LNCaP clone FGC (cell line): ENCODE data around the gene NAALADL2.

Experiments
- DNase-seq: peaks from one replicate; pipeline ENCODE4 v3.0.0-alpha.2; 2011; ENCODE audit warnings: low read depth
- H3K4me3 ChIP-seq: 2 replicates; pipeline ENCODE4 v1.5.1; 2011; ENCODE audit warnings: mild to moderate bottlenecking, low read depth, low read length, control low read depth
- TF ChIP-seq, protein P1 (sequence below): IDR thresholded peaks from 2 replicates; pipeline ENCODE4 v1.5.1; 2012; ENCODE audit warnings: mild to moderate bottlenecking; ENCODE audit not compliant: control insufficient read depth, insufficient read depth; ENCODE audit errors: extremely low read depth

Gene NAALADL2

DNA sequence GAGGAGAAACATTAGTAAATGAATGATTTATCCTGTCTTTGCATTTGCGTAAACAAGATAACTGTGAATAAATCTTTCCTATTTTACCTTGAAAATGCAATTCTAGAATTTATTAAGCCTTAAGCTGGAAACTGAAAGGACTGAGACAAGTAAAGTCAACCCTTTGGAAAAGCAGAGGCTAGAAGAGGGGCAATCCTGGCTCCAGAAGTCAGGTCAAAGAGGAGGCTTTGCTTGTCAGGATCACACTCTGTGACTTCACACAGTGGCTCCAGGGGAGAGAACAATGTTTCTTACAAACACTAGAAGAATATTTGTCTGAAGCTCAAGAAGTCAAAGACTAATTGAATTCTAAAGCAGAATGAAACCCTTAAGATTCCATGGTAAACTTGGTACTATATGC is 530.4 kb downstream of the NAALADL2 start:
- TF ChIP-seq, protein P1, sequence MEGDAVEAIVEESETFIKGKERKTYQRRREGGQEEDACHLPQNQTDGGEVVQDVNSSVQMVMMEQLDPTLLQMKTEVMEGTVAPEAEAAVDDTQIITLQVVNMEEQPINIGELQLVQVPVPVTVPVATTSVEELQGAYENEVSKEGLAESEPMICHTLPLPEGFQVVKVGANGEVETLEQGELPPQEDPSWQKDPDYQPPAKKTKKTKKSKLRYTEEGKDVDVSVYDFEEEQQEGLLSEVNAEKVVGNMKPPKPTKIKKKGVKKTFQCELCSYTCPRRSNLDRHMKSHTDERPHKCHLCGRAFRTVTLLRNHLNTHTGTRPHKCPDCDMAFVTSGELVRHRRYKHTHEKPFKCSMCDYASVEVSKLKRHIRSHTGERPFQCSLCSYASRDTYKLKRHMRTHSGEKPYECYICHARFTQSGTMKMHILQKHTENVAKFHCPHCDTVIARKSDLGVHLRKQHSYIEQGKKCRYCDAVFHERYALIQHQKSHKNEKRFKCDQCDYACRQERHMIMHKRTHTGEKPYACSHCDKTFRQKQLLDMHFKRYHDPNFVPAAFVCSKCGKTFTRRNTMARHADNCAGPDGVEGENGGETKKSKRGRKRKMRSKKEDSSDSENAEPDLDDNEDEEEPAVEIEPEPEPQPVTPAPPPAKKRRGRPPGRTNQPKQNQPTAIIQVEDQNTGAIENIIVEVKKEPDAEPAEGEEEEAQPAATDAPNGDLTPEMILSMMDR: no peak
- H3K4me3 ChIP-seq: no peak overlapping the region
- DNase-seq: no peak

DNA sequence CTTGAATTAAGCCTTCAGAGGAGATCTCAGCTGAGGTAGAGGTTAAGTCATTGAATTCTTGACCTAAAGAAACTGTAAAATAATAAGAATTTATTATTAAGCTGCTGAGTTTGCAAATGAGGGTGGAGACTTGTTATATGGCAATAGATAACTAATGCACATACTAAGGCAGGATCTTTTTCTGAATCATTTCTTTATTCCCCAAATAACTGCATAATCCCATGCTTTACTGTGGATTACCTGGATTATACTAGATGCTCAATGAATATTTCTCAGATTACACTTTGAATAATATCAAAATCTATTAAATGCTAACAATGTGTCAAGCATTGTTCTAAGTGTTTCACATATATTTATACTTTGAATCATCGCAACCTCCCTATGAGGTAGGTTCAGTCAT is 532.5 kb downstream of the NAALADL2 start:
- DNase-seq: no peak
- TF ChIP-seq, protein P1: no peak
- no peak overlapping the region for H3K4me3 ChIP-seq

DNA sequence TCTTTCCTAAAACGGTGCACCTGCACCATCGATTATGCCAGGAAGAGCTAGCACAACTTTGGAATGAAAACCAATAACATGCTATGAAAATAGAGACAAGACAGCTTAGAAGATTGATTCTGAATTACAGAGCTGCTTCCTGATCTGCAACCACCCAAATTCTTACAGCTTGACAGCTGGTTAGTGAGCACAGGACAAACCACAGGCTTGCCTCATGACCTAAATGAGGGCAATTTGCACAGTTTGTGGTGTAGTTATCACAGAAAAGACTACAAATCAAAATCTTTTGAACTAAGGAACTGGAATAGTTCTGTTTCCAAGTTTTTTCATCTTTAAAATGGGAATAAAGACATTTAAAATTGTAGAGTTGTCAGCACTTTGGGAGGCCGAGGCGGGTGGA is 533.5 kb downstream of the NAALADL2 start:
- TF ChIP-seq, protein P1: no peak
- H3K4me3 ChIP-seq: no peak overlapping the region
- DNase-seq: no peak

DNA sequence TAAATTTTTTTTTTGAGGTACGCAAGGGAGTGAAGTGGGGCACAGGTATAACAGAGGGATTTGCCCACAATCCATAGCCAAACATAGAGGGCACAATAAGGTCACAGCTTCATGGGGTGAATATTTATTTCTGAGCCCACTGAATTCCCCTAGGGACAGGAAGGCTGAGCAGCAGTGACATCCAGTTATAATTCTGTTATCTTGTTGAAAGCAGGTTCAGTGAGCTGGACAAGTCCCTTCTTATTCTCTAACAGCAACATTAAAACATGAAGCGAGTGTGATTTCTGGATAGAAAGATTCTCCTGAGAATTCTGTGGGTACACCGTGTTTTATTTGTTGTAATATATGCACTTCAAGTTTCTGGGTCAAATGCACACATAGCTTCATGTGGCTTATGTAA is 538.2 kb downstream of the NAALADL2 start:
- no peak overlapping the region for H3K4me3 ChIP-seq
- no peak for DNase-seq
- TF ChIP-seq, protein P1: no peak

DNA sequence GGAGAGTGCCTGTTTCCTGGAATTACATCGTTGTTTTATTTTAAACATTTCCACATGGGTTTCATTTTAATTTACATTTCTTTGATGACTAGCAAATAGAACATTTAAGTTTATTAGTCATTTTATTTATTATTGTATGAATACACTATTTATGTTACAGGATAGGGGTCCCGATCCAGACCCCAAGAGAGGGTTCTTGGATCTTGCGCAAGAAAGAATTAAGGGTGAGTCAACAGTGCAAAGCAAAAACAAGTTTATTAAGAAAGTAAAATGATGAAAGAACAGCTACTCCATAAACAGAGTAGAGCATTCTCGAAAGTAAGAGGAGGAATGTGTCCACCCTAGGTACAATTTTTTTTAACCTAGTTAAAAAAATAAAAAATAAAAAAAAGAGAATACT is 539.5 kb downstream of the NAALADL2 start:
- no peak for DNase-seq
- TF ChIP-seq, protein P1: no peak
- no peak overlapping the region for H3K4me3 ChIP-seq

DNA sequence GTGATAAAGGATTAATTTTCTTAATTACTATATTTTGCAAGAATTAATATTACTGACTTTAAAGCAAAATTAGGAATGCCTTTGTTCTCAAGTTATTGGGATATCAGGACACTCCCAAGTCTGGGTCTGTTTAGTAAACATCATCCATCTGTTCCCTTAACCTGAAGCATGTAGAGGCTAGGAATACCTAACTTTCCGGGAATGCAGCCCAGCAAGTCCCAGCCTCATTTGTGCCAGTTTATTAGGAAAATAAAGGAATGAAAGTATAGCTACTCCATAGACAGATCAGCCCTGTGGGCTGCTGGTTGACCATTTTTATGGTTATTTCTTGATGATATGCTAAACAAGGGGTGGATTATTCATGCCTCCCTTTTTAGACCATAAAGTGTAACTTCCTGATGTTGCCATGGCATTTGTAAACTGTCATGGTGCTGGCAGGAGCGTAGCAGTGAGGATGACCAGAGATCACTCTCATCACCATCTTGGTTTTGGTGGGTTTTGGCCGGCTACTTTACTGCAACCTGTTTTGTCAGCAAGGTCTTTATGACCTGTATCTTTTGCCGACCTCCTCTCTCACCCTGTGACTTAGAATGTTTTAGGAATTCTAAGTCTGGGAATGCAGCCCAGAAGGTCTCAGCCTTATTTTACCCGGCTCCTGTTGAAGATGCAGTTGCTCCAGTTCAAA is 540.2 kb downstream of the NAALADL2 start:
- no peak overlapping the region for H3K4me3 ChIP-seq
- peak; percentile 61 for DNase-seq
- TF ChIP-seq, protein P1: no peak

DNA sequence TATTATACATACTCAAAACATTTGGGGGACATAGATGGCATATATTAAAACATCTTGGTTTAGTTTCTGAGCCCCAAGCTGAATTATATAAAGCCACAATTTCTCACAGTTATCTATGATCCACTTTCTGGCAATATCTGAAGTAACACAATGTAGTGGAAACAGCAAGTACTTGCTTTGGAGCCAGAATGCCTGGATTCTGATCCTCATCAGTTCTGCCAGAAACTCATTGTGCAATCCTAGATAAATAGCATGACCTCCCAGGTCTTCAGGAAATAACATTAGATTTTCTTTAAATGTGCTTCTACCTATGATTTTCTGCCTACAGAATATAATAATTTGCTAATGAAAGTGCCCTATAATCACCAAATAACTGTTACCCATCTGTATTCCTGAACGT is 544.9 kb downstream of the NAALADL2 start:
- no peak overlapping the region for H3K4me3 ChIP-seq
- TF ChIP-seq, protein P1: no peak
- DNase-seq: no peak
